8988T (cell line): Measurements from ENCODE around the gene CLCN3.
"Not testable (repeated sequence)": the region's sequence is repeated elsewhere in the genome, so short reads cannot be mapped to it uniquely, and the experiment has no call there.

ENCODE experiments used
- DNase-seq: peaks from one replicate; pipeline ENCODE4 v3.0.0; 2011

The CLCN3 gene

DNA sequence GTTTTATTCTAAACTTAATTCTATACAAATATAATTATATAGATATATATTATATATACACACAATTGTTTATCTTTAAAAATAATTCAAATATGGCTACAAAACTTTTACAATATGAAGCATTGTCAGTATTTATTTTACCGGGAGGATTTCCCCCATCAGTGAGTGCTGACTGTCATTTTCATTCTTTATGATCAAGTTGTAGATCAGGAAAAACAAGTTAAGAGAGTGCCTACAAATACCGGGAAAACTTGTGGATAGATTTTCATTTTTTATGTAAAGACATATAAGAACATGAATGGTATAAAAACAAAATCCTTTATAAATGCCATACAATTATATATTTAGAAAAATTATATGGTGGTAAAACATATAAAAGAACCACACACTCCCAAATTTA is 37.8 kb downstream of the CLCN3 start:
- no peak for DNase-seq

DNA sequence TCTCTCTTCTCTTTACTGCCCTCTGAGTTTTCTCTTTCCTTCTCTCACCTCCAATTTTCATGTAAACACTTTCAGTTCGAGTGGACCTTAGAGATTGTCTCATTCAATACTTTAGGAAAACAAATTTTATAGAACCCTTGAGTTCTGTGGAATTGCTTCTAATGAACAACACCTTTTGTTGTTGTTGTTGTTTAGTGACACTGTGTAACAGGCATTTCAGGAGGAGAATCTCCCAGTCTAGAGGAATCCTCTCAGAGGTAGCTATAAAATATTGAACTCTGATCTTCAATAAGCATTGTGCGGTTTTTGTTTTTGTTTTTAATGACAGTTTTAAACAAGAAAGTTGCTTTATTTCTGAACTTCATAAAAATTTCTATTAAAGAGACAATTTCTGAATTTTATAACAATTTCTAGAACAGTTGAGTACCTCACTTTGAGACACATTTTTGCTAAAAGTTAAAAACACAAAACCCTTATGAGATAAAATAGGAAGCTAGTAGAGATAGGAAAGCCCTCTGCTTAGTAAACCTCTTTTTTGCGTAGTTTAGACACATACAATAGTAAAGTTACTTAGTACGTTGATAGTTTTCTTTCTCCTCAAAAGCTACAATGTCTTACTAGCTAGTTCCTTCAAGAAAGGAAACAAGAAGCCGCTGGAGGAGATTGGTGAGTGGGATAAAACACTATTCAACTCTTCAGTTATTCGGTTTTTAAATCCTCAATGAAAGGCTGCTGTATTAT is 38.8 kb downstream of the CLCN3 start:
- DNase-seq, result no peak

DNA sequence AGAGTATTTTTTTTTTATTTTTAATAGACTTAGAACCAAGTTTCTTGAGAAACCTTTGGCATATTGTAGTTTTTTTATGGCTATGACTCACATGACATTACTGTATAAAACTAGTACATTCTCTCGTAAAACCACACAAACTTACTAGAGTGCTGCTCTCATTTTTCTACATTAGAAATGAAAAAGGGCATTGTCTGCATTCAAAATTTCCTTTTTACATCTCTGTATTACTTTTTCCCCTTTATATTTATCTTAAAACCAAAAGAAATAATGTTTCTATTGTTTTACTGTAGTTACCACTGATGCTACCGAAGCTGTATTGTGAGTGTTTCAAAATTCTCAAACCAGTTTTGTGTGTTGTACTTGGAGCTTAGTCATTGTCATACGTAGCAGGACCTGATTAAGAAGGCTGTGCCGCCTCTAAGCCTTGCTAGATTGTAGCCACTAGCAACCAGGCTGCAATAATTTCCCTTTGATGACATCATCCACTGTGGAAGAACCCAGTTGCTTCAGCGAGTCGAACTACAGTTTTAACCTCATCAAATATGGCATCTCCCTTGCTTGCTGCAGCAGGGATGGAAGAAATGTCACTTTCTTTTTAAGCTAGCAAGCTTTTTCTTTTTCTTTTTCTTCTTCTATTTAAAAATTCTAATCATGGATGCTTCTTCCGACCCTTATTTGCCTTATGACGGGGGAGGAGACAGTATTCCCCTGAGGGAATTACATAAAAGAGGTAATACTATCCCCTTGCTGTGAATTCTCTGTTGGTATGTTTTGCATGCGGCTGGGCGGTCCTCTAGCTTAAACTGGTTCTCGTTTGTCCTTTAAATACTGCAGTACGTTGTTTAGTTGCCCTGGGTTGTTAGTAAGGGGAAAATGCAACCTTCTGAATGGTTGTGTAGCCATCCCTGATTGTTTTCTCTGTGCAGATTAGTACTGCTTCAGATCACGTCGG is 39.6 kb downstream of the CLCN3 start:
- peak; percentile 15 for DNase-seq

DNA sequence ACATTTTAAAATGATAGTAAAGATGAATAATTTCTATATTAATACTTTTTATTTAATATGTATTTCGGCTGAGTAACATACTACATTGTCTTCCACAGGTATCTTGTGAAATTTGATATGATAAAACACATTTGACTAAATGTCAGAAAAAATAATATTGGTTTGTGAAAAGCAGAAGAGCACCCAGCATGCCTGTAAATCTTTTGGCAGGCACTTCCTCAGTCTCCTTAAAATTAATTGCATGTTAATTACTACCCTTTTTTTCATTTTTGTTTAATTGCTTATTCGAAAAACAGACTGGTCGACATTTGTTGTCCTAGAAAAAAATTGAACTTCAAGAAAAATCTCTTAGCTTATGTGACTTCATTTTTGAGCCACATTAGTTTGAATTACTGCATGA is 40.6 kb downstream of the CLCN3 start:
- DNase-seq, result no peak

DNA sequence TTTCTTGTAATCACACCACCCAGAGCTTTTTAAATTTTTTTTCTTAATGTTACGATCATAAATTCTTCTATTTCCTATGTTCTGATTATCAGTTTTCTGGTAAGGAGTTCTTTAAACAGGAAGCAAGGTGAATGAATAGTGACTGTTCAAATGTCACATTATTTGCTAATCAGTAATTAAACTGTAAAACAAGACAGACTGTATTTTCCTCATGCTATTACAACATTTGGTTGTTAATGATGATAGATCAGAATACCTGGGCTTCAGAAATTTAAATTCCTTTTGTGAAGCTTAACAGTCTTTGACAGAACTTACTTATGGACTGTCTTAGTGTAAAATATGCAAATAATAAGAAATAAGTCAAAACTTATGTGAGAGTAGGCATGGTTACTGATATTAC is 41.4 kb downstream of the CLCN3 start:
- no peak for DNase-seq

DNA sequence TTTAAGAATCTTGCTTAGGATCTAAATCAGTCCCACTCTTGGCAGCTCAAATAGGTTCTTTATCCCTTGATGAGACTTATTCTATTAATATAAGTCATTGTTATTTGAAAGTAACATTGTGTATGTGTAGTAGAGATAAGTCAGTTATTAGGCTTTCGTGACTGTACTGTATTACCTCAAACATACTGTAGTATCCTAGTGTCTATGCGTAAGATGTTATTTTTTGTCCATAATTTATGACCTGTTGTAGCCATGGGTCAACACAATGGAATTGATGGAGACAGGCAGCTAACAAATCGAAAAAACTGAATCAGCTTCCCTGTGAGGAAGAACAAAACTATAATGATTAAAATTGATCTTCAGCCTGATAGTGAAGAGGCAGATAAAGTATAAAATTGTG is 41.8 kb downstream of the CLCN3 start:
- no peak for DNase-seq

DNA sequence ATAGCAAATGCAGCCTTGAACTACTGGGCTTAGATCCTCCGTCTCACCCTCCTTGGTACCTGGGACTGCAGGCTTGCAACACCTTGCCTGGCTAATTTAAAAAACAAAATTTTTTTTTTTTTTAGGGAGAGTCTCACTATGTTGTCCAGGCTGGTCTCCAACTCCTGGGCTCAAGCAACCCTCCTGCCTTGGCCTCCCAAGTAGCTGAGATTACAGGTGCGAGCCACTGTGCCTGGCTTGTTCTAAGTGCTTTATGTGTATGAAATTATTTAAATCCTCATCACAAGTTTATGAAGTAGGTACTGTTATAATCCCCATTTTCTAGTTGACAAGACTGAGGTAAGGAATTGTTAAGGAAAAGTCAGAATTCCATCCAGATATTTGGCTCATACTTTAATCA is 43.0 kb downstream of the CLCN3 start:
- no peak for DNase-seq

DNA sequence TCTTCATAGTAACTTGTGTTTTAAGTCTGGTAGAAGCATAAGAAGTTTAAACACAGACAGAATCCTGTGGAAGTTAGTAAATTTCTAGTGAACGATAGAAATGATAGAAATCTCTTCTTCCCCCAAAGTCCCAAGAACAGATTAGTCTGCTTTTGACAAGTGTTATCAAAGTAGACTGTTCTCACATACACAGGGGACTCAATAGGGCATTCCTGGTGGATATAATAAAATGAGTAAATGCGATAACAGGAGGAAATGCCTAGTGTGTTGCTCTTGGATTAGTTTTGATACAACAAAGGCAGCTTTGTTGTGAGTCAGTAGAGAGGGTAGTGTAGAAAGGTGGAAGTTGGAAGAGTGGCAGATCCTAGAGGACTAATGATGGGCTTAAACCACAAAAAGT is 43.5 kb downstream of the CLCN3 start:
- DNase-seq, result no peak

DNA sequence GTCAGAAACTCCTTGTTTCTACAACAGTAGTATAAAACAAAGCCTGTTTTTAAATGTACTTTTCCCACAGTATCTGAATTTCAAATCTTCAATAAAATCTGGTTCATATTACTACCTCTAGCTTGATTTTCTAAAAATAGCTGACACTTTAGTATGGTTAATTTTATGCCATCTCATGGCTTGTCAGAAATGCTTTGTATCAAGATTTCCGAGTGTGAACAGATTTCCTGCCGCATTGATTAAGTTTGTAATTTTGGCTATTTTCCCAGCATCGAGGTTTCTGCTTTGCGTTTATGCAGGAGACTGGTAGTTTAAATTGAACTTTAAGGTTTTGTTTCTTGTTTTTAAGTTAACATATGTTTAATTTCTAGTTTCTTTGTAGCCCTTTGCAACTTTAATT is 44.2 kb downstream of the CLCN3 start:
- no peak for DNase-seq

DNA sequence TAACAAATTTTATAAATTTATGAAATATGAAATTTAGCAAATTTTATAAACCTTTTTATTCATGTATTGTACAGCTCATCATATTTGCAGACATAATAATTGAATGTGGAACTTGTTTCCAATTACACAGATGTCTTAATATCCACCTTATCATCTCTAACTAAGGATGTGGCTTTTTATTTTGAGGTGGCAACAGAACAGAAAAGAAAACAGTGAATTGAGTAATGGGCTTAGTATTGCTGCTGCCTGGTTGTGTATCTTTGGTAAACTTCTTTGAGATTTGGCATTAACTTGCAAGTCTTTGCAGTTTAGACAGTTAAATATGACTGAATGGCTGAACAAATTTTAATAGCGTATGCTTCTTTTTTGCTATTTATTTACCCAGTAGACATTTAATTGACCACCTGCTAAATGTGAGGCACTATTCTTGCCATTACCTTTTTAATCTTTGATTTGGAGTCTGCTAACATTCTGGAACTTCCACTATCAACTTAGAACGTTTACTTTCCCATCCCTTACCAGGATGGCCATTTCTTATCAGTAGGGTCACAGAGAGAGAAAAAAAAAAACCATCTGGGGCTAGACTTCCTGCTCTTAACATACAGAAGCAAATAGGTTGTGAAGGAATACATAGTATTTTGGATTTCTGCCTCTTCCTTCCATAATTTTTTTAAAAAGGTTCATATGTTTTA is 44.8 kb downstream of the CLCN3 start:
- no peak for DNase-seq

DNA sequence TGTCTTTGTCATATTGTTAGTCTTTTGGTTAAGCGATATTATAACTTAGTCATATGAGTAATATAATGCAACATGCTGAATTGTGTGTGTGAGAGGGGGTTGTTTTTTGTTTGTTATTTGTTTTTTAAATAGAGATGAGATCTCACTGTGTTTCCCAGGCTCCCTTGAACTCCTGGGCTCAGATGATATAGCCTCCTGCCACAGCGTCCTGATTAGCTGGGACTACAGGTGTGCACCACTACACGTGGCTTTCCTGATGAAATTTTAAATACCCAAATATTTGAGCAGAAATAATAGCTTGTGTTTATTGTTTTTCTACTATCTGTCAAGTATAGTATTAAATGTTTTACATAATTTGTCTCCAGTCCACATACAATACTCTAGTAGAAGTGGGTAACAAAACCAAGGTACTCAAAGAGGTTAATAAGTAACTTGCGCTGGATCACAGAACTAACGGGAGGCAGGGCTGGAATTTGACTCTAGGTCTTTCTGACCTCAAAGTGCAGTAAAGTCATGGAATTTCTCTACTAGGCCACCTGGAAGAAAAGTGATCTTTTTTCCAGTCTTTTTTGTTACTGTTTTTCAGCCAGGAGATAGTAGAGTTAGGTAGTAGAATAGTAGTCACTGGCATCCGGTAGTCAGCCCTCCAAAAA is 47.8 kb downstream of the CLCN3 start:
- DNase-seq, result no peak

DNA sequence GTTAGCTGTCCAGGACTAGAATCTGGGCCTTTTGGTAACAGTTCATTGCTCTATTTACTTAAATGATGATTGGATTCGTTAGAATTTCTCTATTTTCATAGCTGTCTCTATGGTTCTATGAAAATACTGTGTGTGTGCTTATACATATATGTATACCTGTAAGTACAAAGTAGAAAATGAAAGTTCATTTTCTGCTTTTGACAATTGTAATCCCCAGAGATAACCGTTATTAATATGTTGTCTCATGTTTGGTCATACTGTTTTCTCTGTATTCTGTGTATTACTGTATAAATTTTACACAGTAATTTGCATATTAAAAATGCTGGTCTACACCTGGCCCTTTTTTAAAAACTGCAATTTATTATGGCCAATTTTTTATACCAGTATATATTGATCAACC is 55.4 kb downstream of the CLCN3 start:
- DNase-seq, result no peak

DNA sequence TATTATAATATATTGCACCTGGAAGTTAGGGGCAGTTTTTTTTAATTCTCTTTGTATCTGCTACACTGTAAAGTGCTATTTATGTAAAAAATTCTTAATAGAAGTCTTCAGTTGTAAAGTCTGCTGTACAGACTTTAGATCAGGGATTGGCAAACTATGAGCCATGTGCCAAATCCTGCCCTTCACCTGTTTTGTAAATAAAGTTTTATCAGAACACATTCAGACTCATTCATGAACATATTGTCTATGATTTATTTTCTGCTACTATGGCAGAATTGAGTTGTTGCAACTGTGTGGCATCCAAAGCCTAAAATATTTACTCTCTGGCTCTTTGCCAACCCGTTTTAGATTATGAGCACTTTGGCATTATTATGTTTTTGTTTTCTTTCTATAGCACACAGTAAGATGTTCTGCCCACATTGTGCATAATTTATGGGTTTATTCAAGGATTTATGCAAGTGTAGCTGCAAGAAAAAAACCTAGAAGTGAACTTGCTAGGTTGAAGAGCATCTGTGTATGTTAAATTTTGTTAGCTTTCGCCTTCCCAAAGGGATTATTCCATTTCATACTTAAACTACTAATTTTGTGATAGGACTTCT is 56.9 kb downstream of the CLCN3 start:
- no peak for DNase-seq

DNA sequence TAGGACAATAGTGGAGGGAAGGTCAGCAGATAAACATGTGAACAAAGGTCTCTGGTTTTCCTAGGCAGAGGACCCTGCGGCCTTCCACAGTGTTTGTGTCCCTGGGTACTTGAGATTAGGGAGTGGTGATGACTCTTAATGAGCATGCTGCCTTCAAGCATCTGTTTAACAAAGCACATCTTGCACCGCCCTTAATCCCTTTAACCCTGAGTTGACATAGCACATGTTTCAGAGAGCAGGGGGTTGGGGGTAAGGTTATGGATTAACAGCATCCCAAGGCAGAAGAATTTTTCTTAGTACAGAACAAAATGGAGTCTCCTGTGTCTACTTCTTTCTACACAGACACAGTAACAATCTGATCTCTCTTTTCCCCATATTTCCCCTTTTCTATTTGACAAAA is 58.1 kb downstream of the CLCN3 start:
- not testable (repeated sequence) for DNase-seq

DNA sequence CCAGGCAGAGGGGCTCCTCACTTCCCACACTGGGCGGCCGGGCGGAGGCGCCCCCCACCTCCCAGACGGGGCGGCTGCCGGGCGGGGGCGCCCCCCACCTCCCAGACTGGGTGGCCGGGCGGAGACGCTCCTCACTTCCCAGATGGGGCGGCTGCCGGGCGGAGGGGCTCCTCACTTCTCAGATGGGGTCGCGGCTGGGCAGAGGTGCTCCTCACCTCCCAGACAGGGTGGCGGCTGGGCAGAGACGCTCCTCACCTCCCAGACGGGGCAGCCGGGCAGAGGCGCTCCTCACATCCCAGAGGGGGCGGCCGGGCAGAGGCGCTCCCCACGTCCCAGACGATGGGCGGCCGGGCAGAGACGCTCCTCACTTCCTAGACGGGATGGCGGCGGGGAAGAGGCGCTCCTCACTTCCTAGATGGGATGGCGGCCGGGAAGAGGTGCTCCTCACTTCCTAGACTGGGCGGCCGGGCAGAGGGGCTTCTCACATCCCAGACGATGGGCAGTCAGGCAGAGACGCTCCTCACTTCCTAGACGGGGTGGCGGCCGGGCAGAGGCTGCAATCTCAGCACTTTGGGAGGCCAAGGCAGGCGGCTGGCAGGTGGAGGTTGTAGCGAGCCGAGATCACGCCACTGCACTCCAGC is 58.7 kb downstream of the CLCN3 start:
- not testable (repeated sequence) for DNase-seq

DNA sequence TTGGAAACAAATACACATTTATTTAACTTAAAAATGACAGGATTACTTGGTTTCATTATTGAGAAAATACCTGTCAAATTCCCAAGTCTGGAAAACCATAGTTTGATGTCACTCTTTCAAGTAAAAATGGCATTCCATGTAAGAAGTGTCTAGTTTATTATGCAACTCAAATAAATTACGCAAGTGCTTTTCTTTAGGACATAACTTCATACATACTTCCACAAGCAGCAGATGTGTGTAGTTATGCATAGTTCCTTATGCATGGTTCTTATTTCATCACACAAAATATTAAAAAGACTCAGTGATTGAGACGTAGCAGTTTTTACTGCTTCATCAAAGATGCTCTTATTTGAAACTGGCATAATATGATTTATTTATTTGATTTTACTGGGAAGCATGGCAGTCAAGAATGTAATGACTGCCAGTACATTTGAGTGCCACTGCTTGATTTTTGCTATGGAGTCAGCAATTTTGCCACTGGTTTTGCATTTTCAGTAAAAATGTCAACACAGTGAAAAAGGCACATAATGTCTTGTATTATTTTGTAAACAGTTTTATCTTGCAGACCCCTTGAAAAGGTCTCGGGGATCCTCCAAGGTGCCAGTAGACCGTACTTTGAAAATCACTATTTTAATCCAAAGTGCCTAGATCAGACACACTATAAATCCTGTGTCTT is 62.1 kb downstream of the CLCN3 start:
- no peak for DNase-seq

DNA sequence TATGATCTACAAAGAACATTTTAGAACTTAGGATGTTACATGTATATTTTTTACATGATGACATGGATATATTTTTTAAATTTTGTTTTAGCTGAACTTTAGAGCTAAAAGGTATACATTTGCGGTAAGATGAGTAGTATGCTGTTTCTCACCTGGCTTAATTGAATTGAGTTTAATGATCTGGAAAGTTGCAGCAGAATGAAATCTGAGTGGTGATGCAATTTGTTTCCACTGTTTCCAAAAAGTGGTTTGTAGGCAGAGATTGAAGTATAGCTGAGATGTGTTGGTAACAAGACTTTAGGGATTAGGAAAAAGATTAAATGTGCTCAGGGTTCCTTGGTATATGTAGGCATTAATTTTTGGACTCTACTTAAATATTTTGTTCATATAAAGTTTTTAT is 69.3 kb downstream of the CLCN3 start:
- no peak for DNase-seq

DNA sequence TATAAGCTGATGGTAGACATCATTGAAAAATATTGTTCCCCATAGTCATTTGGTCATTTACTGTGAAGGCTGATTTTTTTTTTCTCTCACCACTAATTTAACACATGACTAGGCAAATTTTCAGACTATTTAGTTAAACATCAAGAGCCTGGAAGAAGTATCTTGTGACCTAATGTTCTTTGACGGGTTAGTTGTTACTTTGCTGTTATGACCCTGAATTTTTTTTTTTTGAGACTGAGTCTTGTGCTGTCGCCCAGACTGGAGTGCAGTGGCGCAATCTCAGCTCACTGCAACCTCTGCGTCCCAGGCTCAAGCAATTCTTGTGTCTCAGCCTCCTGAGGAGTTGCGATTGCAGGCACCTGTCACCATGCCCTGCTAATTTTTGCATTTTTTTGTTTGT is 70.4 kb downstream of the CLCN3 start:
- DNase-seq, result no peak

DNA sequence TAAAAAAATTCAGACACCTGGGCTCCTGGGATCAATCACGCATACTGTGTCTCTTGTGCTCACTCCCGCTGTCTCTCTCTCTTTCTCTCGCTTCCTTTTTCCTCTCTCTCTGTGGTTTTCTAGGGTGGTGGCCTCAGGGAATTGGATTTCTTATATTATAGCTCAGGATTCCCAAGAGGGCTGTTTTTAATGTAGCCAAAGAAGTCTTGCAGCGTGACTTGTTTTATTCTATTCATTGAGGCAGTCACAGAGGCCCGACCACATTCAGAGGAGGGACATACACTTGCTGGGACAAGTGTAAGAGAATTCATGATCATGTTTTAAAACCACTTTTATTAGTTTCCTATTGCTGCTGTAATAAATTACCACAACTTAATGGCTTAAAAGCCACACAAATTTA is 78.0 kb downstream of the CLCN3 start:
- no peak for DNase-seq

DNA sequence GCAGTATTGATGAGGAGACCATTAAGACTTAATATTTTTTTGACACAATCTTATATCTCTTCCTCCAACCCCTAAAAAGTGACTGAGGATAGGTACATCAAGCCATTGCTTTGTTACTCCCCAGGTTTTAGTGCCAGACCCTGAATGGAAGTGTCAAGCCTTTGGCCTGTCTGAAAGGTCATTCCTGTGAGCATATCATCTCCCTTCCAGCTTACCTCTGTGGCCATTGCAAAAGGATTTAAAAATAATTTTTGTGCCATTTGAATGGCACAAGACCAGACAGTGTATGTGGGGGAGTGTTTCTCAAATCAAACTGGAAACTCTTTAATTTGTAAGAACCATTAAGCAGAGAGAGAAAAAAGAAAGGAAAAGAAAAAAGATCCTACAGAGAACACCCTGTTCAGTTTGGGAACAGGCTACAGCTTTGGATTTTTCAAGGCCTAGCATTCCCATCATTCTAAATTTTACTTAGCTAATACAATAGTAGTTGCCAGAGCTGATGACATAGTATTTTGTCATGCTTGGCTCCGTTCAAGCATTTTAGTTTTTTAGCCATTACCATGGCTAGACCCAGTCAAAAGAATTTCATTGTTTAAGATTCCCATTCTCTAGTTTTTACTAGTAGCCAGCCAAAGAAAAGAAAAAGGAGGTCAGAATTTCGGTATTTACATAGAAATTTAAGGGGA is 87.7 kb downstream of the CLCN3 start:
- no peak for DNase-seq

DNA sequence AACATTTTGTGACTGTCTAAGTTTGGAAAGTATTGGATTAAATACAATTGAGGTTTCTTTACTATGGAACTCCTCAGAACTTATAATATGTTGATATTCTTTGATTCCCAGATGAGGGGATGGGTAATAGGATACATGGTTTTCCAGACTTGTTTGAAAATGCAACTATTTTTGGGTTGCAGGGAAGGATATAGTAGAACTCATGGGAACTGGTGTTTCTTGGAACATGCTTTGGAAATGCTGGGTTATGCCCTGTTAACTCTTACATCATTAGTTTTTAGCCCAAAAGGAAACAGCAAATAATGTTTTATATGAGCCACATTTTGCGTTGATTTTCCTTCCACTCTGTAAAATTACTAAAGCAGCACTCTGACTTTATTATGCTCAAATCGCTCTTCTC is 95.4 kb downstream of the CLCN3 start:
- DNase-seq, result no peak
